ENCODE results near the gene GDF11.
A peak's percentile ranks its signal among the peaks of the same experiment; 100 is the strongest.

The GDF11 gene

GRCh38 chr12:55719371-55719770, 23.6 kb upstream of the GDF11 start:
- Mint-ChIP-seq H3K36me3 (ENCODE audit: low read depth) (peaks cover 9% of the 10 kb centered on the region), H3K27ac (peak overlapping the region; percentile 66), H3K27me3 (ENCODE audit: low read depth, poor library complexity) (peaks cover 5% of the 10 kb centered on the region), H3K9me3 (no peaks in the 10 kb centered on the region), H3K4me3 (no peak overlapping the region), H3K4me1 (peaks cover 53% of the 10 kb centered on the region)
- DNase-seq: no peak
- TF ChIP-seq, protein P1, sequence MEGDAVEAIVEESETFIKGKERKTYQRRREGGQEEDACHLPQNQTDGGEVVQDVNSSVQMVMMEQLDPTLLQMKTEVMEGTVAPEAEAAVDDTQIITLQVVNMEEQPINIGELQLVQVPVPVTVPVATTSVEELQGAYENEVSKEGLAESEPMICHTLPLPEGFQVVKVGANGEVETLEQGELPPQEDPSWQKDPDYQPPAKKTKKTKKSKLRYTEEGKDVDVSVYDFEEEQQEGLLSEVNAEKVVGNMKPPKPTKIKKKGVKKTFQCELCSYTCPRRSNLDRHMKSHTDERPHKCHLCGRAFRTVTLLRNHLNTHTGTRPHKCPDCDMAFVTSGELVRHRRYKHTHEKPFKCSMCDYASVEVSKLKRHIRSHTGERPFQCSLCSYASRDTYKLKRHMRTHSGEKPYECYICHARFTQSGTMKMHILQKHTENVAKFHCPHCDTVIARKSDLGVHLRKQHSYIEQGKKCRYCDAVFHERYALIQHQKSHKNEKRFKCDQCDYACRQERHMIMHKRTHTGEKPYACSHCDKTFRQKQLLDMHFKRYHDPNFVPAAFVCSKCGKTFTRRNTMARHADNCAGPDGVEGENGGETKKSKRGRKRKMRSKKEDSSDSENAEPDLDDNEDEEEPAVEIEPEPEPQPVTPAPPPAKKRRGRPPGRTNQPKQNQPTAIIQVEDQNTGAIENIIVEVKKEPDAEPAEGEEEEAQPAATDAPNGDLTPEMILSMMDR (IDR thresholded peaks at IDR 0.05): no peak

DNA sequence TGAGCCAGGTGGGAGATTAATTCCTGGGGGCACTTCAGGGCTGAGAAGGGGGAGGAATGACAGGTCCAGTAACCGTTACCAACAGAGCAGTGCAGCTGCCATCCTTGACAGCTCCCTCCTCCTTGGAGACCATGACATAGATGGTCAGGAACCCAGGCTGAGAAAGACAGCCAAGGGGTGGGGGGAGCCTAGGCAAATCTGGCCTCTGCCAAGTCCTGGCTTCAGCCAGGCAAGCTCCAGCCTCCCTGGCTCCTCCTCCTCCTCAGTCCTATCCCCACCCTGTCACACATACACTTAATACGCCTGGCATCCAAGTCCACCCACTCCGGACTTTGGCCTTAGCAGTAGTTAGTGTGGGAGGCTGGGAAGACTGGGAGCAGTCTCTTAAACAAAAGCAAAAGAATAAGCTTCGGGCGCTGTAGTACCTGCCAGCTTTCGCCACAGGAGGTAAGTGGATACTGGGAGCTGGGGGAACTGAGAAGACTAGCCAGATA, 22.8 kb upstream of the GDF11 start, which contains the start of gene RDH5:
RDH5 (plus strand) TSS at position 323 of the 494 bp plus-strand sequence. CDS start 792 bp downstream, outside the sequence.
- peaks cover 5% of the 10 kb centered on the region for H3K27me3 Mint-ChIP-seq (ENCODE audit: low read depth, poor library complexity)
- H3K36me3 Mint-ChIP-seq (ENCODE audit: low read depth): peaks cover 16% of the 10 kb centered on the region
- DNase-seq: no peak
- TF ChIP-seq, protein P1 (IDR thresholded peaks at IDR 0.05): no peak
- peaks cover 60% of the 10 kb centered on the region for H3K4me1 Mint-ChIP-seq
- no peaks in the 10 kb centered on the region for H3K9me3 Mint-ChIP-seq
- H3K27ac Mint-ChIP-seq: peak within 1 kb of the TSS; percentile 66
- H3K4me3 Mint-ChIP-seq: no peak within 1 kb of the TSS

DNA sequence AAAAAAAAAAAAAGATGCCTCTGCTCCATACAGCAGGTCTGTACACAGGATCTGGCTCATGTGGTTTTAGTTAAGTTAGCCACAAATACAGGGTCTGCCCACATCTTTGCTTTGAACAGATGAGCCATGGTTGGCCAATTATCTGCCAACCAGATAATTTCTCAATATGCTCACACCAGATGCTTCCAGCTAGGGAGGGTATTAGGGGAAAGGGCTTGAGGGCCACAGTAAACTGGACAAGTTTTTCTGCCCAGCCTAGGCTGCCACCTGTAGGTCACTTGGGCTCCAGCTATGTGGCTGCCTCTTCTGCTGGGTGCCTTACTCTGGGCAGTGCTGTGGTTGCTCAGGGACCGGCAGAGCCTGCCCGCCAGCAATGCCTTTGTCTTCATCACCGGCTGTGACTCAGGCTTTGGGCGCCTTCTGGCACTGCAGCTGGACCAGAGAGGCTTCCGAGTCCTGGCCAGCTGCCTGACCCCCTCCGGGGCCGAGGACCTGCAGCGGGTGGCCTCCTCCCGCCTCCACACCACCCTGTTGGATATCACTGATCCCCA, 22.0 kb upstream of the GDF11 start:
- Mint-ChIP-seq H3K27me3 (ENCODE audit: low read depth, poor library complexity) (peaks cover 1% of the 10 kb centered on the region), H3K36me3 (ENCODE audit: low read depth) (peaks cover 25% of the 10 kb centered on the region), H3K4me1 (peaks cover 60% of the 10 kb centered on the region), H3K4me3 (no peak overlapping the region), H3K27ac (no peak overlapping the region), H3K9me3 (no peaks in the 10 kb centered on the region)
- no peak for DNase-seq
- TF ChIP-seq, protein P1 (IDR thresholded peaks at IDR 0.05): no peak

DNA sequence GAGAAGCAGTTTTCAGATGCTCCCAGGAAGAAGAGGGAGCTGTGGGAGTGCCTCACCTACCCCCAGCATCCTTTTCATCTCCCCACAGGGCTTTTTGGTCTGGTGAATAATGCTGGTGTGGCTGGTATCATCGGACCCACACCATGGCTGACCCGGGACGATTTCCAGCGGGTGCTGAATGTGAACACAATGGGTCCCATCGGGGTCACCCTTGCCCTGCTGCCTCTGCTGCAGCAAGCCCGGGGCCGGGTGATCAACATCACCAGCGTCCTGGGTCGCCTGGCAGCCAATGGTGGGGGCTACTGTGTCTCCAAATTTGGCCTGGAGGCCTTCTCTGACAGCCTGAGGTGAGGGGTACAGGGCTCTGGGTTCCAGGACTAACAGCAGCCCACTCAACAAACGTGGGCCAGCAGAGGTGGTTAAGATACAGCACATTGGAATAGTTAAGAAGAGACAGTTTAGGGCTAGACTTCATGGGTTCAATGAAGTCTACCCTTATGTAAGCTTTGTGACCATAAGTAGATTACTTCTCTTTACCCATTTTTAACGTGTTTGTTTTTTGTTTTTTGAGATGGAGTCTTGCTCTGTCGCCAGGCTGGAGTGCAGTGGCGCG, 21.2 kb upstream of the GDF11 start:
- TF ChIP-seq, protein P1 (IDR thresholded peaks at IDR 0.05): no peak
- peaks cover 30% of the 10 kb centered on the region for H3K36me3 Mint-ChIP-seq (ENCODE audit: low read depth)
- H3K4me1 Mint-ChIP-seq: peaks cover 64% of the 10 kb centered on the region
- H3K27ac Mint-ChIP-seq: no peak overlapping the region
- H3K4me3 Mint-ChIP-seq: no peak overlapping the region
- no peaks in the 10 kb centered on the region for H3K9me3 Mint-ChIP-seq
- no peak for DNase-seq
- H3K27me3 Mint-ChIP-seq (ENCODE audit: low read depth, poor library complexity): no peaks in the 10 kb centered on the region

- Mint-ChIP-seq H3K4me1 (peaks cover 63% of the 10 kb centered on the region), H3K4me3 (no peak overlapping the region), H3K27ac (peak overlapping the region; percentile 88), H3K27me3 (ENCODE audit: low read depth, poor library complexity) (no peaks in the 10 kb centered on the region), H3K9me3 (no peaks in the 10 kb centered on the region), H3K36me3 (ENCODE audit: low read depth) (peaks cover 33% of the 10 kb centered on the region)
- TF ChIP-seq, protein P1 (IDR thresholded peaks at IDR 0.05): no peak
- no peak for DNase-seq
Measured at GRCh38 chr12:55722948-55723347, 20.0 kb upstream of the GDF11 start.
